Subcutaneous adipose tissue (tissue), 4 donors: ENCODE data around the gene IL11. TPM values are rescaled to one million over a fixed set of nuclear protein-coding genes. Genes with fewer than 3 reads are reported as not detected.

Experiments used
- total RNA-seq, 4 donors: library from RNA; depleted of rRNA; stranded (reverse); fragments of >200 nt; gene quantifications; one replicate each; pipeline ENCODE4 v1.1.0, GENCODE V29; 2016
- TF ChIP-seq, protein P1 (sequence below): fragments of 450-650 bp; IDR thresholded peaks from one replicate; pipeline ENCODE4 v1.5.1; 2016; ENCODE audit warnings: low read depth, mild to moderate bottlenecking, control low read depth, antibody characterized with exemption, moderate library complexity

Gene IL11
- total RNA-seq, 4 donors from 2014 or later, result not detected

DNA sequence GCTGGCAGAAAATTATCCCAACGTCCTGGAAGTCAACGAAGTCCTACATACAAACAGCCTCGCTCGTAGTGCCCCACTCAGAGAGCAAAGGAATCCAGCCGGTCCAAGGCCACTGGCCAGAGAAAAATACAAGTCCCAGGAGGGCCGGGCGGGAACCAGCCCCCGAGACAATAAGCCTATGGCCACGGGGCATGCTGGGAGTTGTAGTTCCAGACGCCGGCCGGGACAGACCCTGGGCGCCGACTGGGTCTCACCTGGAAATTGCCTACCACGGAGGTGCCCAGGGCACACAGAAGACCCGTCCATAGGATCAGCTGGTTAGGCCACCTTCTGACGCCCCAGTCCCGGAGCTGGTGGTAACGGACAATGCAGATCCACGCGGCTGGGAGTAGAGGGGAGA, 50.5 kb downstream of the IL11 start:
- TF ChIP-seq, protein P1, sequence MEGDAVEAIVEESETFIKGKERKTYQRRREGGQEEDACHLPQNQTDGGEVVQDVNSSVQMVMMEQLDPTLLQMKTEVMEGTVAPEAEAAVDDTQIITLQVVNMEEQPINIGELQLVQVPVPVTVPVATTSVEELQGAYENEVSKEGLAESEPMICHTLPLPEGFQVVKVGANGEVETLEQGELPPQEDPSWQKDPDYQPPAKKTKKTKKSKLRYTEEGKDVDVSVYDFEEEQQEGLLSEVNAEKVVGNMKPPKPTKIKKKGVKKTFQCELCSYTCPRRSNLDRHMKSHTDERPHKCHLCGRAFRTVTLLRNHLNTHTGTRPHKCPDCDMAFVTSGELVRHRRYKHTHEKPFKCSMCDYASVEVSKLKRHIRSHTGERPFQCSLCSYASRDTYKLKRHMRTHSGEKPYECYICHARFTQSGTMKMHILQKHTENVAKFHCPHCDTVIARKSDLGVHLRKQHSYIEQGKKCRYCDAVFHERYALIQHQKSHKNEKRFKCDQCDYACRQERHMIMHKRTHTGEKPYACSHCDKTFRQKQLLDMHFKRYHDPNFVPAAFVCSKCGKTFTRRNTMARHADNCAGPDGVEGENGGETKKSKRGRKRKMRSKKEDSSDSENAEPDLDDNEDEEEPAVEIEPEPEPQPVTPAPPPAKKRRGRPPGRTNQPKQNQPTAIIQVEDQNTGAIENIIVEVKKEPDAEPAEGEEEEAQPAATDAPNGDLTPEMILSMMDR, result no peak

DNA sequence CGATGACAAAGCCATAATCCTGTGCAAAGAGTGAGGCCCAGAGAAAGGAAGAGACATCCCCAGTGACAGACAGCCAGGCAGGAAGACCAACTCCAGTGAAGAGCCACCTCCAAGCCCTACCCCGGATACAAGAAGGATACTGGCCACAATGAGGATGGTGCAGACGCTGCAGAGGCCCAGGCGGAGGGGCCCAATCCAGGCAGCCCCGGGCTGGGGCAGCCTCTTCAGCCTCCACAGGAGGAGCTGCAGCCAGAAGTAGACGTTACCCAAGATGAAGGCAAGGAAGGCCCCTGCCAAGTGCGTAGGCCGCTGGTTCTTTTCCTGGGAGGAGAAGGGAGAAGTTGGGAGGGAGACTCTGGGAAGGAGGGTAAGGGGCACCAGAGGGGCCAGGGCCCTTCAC, 53.6 kb downstream of the IL11 start:
- TF ChIP-seq, protein P1, result no peak

- TF ChIP-seq, protein P1, result no peak
These were observed 54.2 kb downstream of the IL11 start for GRCh38 chr19:55315956-55316525.

- TF ChIP-seq, protein P1, result no peak
These were observed 55.9 kb downstream of the IL11 start for GRCh38 chr19:55314396-55314795.

Other genes with a start within 250 kb of the IL11 start
- gene TNNT1, start 221.3 kb downstream of the IL11 start, total RNA-seq, result 10 to 100 TPM in 1 of 4 donors, not detected in 3; 17.5 TPM
- not detected for gene TNNI3, start 212.7 kb downstream of the IL11 start, total RNA-seq
- under 1 TPM in 2 of 4 donors, not detected in 2; 0.34 to 0.88 TPM for gene DNAAF3, start 203.8 kb downstream of the IL11 start, total RNA-seq
- not detected for gene SYT5, start 190.2 kb downstream of the IL11 start, total RNA-seq
- gene PTPRH, start 161.0 kb downstream of the IL11 start, total RNA-seq, result 1 to 10 TPM in 2 of 4 donors, under 1 TPM in 2; 0.19 to 2.9 (median 1.3) TPM
- 1 to 10 TPM in 1 of 4 donors, under 1 TPM in 1, not detected in 2; 0.22 to 2.3 TPM for gene TMEM86B, start 141.7 kb downstream of the IL11 start, total RNA-seq
- gene PPP6R1, start 111.4 kb downstream of the IL11 start, total RNA-seq, result 10 to 100 TPM; 23.6 to 42.8 (median 26.6) TPM
- gene HSPBP1, start 90.4 kb downstream of the IL11 start, total RNA-seq, result 10 to 100 TPM in 2 of 4 donors, 1 to 10 TPM in 2; 4.9 to 17.9 (median 10.4) TPM
- 1 to 10 TPM in 1 of 4 donors, under 1 TPM in 1, not detected in 2; 0.38 to 1.1 TPM for gene BRSK1, start 86.5 kb downstream of the IL11 start, total RNA-seq
- gene TMEM150B, start 45.1 kb downstream of the IL11 start, total RNA-seq, result 10 to 100 TPM in 3 of 4 donors, 1 to 10 TPM in 1; 10.0 to 17.8 (median 14.4) TPM
- gene KMT5C, start 30.6 kb downstream of the IL11 start, total RNA-seq, result 10 to 100 TPM in 1 of 4 donors, 1 to 10 TPM in 3; 7.0 to 24.1 (median 8.0) TPM
- not detected for gene COX6B2, start 15.7 kb downstream of the IL11 start, total RNA-seq
- gene GARIN5B, start 7.2 kb downstream of the IL11 start, total RNA-seq, result not detected
- gene TMEM190, start 6.4 kb upstream of the IL11 start, total RNA-seq, result not detected
- gene TMEM238, start 13.8 kb upstream of the IL11 start, total RNA-seq, result 1 to 10 TPM in 1 of 4 donors, under 1 TPM in 1, not detected in 2; 0.44 to 2.8 TPM
- 100 to 1,000 TPM; 283 to 590 (median 367) TPM for gene RPL28, start 15.5 kb upstream of the IL11 start, total RNA-seq
- gene UBE2S, start 37.3 kb upstream of the IL11 start, total RNA-seq, result 10 to 100 TPM in 1 of 4 donors, 1 to 10 TPM in 3; 4.1 to 12.8 (median 8.6) TPM
- gene SHISA7, start 72.8 kb upstream of the IL11 start, total RNA-seq, result under 1 TPM in 1 of 4 donors, not detected in 3; 0.16 TPM
- 10 to 100 TPM; 38.2 to 62.4 (median 45.7) TPM for gene ISOC2, start 91.2 kb upstream of the IL11 start, total RNA-seq
- gene C19orf85, start 94.3 kb upstream of the IL11 start, total RNA-seq, result not detected
- 1 to 10 TPM in 3 of 4 donors, under 1 TPM in 1; 0.88 to 2.6 (median 2.3) TPM for gene ZNF628, start 106.2 kb upstream of the IL11 start, total RNA-seq
- 1 to 10 TPM; 1.0 to 2.3 (median 1.6) TPM for gene NAT14, start 114.7 kb upstream of the IL11 start, total RNA-seq
- gene SSC5D, start 118.0 kb upstream of the IL11 start, total RNA-seq, result 10 to 100 TPM in 2 of 4 donors, 1 to 10 TPM in 2; 2.1 to 16.7 (median 9.1) TPM
- gene SBK2, start 166.7 kb upstream of the IL11 start, total RNA-seq, result not detected
- gene SBK3, start 175.1 kb upstream of the IL11 start, total RNA-seq, result not detected
- 1 to 10 TPM in 1 of 4 donors, under 1 TPM in 2, not detected in 1; 0.51 to 5.3 (median 0.66) TPM for gene ZNF579, start 210.4 kb upstream of the IL11 start, total RNA-seq
- gene FIZ1, start 229.1 kb upstream of the IL11 start, total RNA-seq, result 10 to 100 TPM in 1 of 4 donors, 1 to 10 TPM in 3; 1.8 to 12.1 (median 2.7) TPM
- 10 to 100 TPM in 3 of 4 donors, 1 to 10 TPM in 1; 3.8 to 33.5 (median 26.4) TPM for gene ZNF524, start 229.8 kb upstream of the IL11 start, total RNA-seq
- 1 to 10 TPM; 1.8 to 8.9 (median 3.6) TPM for gene ZNF865, start 235.2 kb upstream of the IL11 start, total RNA-seq